LHCN-M2 (cell line): ENCODE results near the gene TRIM5. TPM values are rescaled to one million over a fixed set of nuclear protein-coding genes. Genes with fewer than 3 reads are reported as not detected.
A peak's percentile ranks its signal among the peaks of the same experiment; 100 is the strongest.
"Not testable (repeated sequence)": the region's sequence is repeated elsewhere in the genome, so short reads cannot be mapped to it uniquely, and the experiment has no call there.

Experiments used
- DNase-seq: peaks from one replicate; pipeline ENCODE4 v3.0.0-alpha.2; 2012; ENCODE audit warnings: low read depth
- total RNA-seq: library from RNA; depleted of rRNA; stranded (reverse); fragments of >200 nt; gene quantifications from 2 replicates; pipeline ENCODE4 v1.2.3, GENCODE V29; 2014

Gene TRIM5
- total RNA-seq, 1 experiment from 2014 or later = 36.0 TPM

GRCh38 chr11:5689551-5689983 is 4.7 kb upstream of the TRIM5 start, which contains the start of gene TRIM22:
TRIM22 (plus strand) TSS chr11:5689790; CDS start chr11:5696233, 6,443 bp downstream.
- DNase-seq = peak; percentile 91

GRCh38 chr11:5688482-5688881 is 3.6 kb upstream of the TRIM5 start:
- no peak for DNase-seq

GRCh38 chr11:5686426-5686825 is 1.6 kb upstream of the TRIM5 start:
- DNase-seq = no peak

GRCh38 chr11:5684036-5684645 is 733 bp downstream of the TRIM5 start:
- no peak for DNase-seq

- DNase-seq = not testable (repeated sequence)
Observed at GRCh38 chr11:5683620-5684019, 1.3 kb downstream of the TRIM5 start.

- DNase-seq = not testable (repeated sequence)
Observed at GRCh38 chr11:5682890-5683441, 1.9 kb downstream of the TRIM5 start.

- DNase-seq = no peak
Observed at GRCh38 chr11:5679811-5680210, 5.1 kb downstream of the TRIM5 start.

GRCh38 chr11:5674391-5674790 is 10.5 kb downstream of the TRIM5 start:
- DNase-seq = no peak

- no peak for DNase-seq
Observed at GRCh38 chr11:5671831-5672230, 13.0 kb downstream of the TRIM5 start.

- DNase-seq = no peak
Observed at GRCh38 chr11:5666402-5666793, 18.5 kb downstream of the TRIM5 start.

GRCh38 chr11:5665746-5666401 is 19.0 kb downstream of the TRIM5 start:
- no peak for DNase-seq

GRCh38 chr11:5665051-5665570 is 19.8 kb downstream of the TRIM5 start:
- no peak for DNase-seq

- DNase-seq = no peak
Observed at GRCh38 chr11:5663511-5663910, 21.4 kb downstream of the TRIM5 start.

- no peak for DNase-seq
Observed at GRCh38 chr11:5658318-5658717, 26.6 kb downstream of the TRIM5 start.

GRCh38 chr11:5656956-5657355 is 27.9 kb downstream of the TRIM5 start:
- DNase-seq = not testable (repeated sequence)

- no peak for DNase-seq
Observed at GRCh38 chr11:5655474-5655873, 29.4 kb downstream of the TRIM5 start.

- no peak for DNase-seq
Observed at GRCh38 chr11:5646139-5646538, 38.7 kb downstream of the TRIM5 start.

- no peak for DNase-seq
Observed at GRCh38 chr11:5643585-5643984, 41.3 kb downstream of the TRIM5 start.

GRCh38 chr11:5639953-5640352 is 44.9 kb downstream of the TRIM5 start:
- DNase-seq = no peak

- peak; percentile 7 for DNase-seq
Observed at GRCh38 chr11:5631969-5632635, 52.8 kb downstream of the TRIM5 start.

GRCh38 chr11:5631417-5631816 is 53.5 kb downstream of the TRIM5 start:
- no peak for DNase-seq

- DNase-seq = peak; percentile 8
Observed at GRCh38 chr11:5626196-5626595, 58.7 kb downstream of the TRIM5 start.
